HepG2 (cell line): ENCODE results near the gene GATAD2B. TPM values are rescaled to one million over a fixed set of nuclear protein-coding genes. Genes with fewer than 3 reads are reported as not detected.

ENCODE experiments used
- AHR ChIP-seq: IDR thresholded peaks from 2 replicates; pipeline ENCODE4 v1.6.1; 2018; ENCODE audit warnings: missing genetic modification reagents, missing compliant biosample characterization
- CENPX ChIP-seq: sonication (generic); formaldehyde crosslinking; IDR thresholded peaks from 2 replicates; pipeline ENCODE4 v1.9.0; 2021; ENCODE audit warnings: mild to moderate bottlenecking, missing genetic modification reagents, moderate library complexity
- E2F5 ChIP-seq: sonication (generic); formaldehyde crosslinking; conservative IDR thresholded peaks from 2 replicates; pipeline ENCODE4 v1.4.0; 2020; ENCODE audit warnings: missing genetic modification reagents
- ELF4 ChIP-seq: sonication (generic); formaldehyde crosslinking; IDR thresholded peaks from 2 replicates; pipeline ENCODE4 v1.5.0; 2020; ENCODE audit warnings: missing genetic modification reagents, mild to moderate bottlenecking, moderate library complexity, borderline replicate concordance
- FOXA3 ChIP-seq: IDR thresholded peaks from 2 replicates; pipeline ENCODE4 v1.6.1; 2016; ENCODE audit warnings: missing genetic modification reagents, missing compliant biosample characterization
- IRF2 ChIP-seq: IDR thresholded peaks from 2 replicates; pipeline ENCODE4 v1.6.1; 2018; ENCODE audit warnings: missing genetic modification reagents, missing compliant biosample characterization
- MXD4 ChIP-seq: IDR thresholded peaks from 2 replicates; pipeline ENCODE4 v1.6.1; 2016; ENCODE audit warnings: mild to moderate bottlenecking, missing biosample characterization, missing genetic modification reagents
- PREB ChIP-seq: sonication (generic); formaldehyde crosslinking; IDR thresholded peaks from 2 replicates; pipeline ENCODE4 v1.4.0; 2020; ENCODE audit warnings: missing genetic modification reagents
- PTBP1 ChIP-seq: fragments of 200-400 bp; formaldehyde crosslinking; IDR thresholded peaks from 2 replicates; pipeline ENCODE4 v1.6.1; 2018; ENCODE audit warnings: low read length, low read depth; ENCODE audit not compliant: poor library complexity, severe bottlenecking
- SMAD9 ChIP-seq: sonication (generic); formaldehyde crosslinking; IDR thresholded peaks from 2 replicates; pipeline ENCODE4 v1.5.1; 2020; ENCODE audit warnings: mild to moderate bottlenecking, missing genetic modification reagents
- SMARCC2 ChIP-seq: fragments of 450-650 bp; IDR thresholded peaks from 2 replicates; pipeline ENCODE4 v1.6.1; 2017; ENCODE audit warnings: antibody characterized with exemption, mild to moderate bottlenecking
- YY1 ChIP-seq: IDR thresholded peaks from 2 replicates; pipeline ENCODE4 v1.6.1; 2011; ENCODE audit warnings: low read length, low read depth, moderate library complexity, mild to moderate bottlenecking; ENCODE audit not compliant: insufficient read depth, insufficient replicate concordance
- ZBTB21 ChIP-seq: sonication (generic); formaldehyde crosslinking; IDR thresholded peaks from 2 replicates; pipeline ENCODE4 v1.4.0; 2020; ENCODE audit warnings: missing genetic modification reagents
- ZBTB7B ChIP-seq: sonication (generic); formaldehyde crosslinking; IDR thresholded peaks from 2 replicates; pipeline ENCODE4 v1.4.0; 2020; ENCODE audit warnings: missing genetic modification reagents
- ZNF12 ChIP-seq: sonication (generic); formaldehyde crosslinking; IDR thresholded peaks from 2 replicates; pipeline ENCODE4 v1.5.0; 2020; ENCODE audit warnings: missing genetic modification reagents
- ZNF251 ChIP-seq: sonication (generic); formaldehyde crosslinking; IDR thresholded peaks from 2 replicates; pipeline ENCODE4 v1.9.0; 2021; ENCODE audit warnings: mild to moderate bottlenecking, missing genetic modification reagents
- ZNF414 ChIP-seq: sonication (generic); formaldehyde crosslinking; IDR thresholded peaks from 2 replicates; pipeline ENCODE4 v1.5.0; 2020; ENCODE audit warnings: missing genetic modification reagents
- ZNF576 ChIP-seq: sonication (generic); formaldehyde crosslinking; IDR thresholded peaks from 2 replicates; pipeline ENCODE4 v1.4.0; 2020; ENCODE audit warnings: mild to moderate bottlenecking, missing genetic modification reagents
- ZNF703 ChIP-seq: sonication (generic); formaldehyde crosslinking; IDR thresholded peaks from 2 replicates; pipeline ENCODE4 v1.5.1; 2020; ENCODE audit warnings: missing genetic modification reagents, mild to moderate bottlenecking, moderate library complexity, borderline replicate concordance
- ZNF776 ChIP-seq: sonication (generic); formaldehyde crosslinking; IDR thresholded peaks from 2 replicates; pipeline ENCODE4 v1.4.0; 2020; ENCODE audit warnings: mild to moderate bottlenecking, missing genetic modification reagents
- ZNF777 ChIP-seq: sonication (generic); formaldehyde crosslinking; IDR thresholded peaks from 2 replicates; pipeline ENCODE4 v1.4.0; 2020; ENCODE audit warnings: missing genetic modification reagents
- ZNF841 ChIP-seq: sonication (generic); formaldehyde crosslinking; IDR thresholded peaks from 2 replicates; pipeline ENCODE4 v1.8.1; 2023; ENCODE audit warnings: missing genetic modification reagents, borderline replicate concordance
- ZSCAN20 ChIP-seq: sonication (generic); formaldehyde crosslinking; IDR thresholded peaks from 2 replicates; pipeline ENCODE4 v1.4.0; 2020; ENCODE audit warnings: missing genetic modification reagents, mild to moderate bottlenecking, borderline replicate concordance
- ZSCAN5A ChIP-seq: sonication (generic); formaldehyde crosslinking; IDR thresholded peaks from 2 replicates; pipeline ENCODE4 v1.8.0; 2022; ENCODE audit warnings: mild to moderate bottlenecking, missing genetic modification reagents, borderline replicate concordance
- polyA plus RNA-seq, 8 experiments: library from polyadenylated mRNA; depleted of rRNA in 3 of 8; stranded (reverse) in 7 of 8; unstranded in 1 of 8; fragments of >200 nt; fragmentation: Illumina TruSeq in 4 of 8; extraction: Trizol in 4 of 8; gene quantifications; 2 replicates each; pipeline versions ENCODE4 v1.2.1 to v1.2.3, GENCODE V29; 2011 to 2016; ENCODE audit warnings: low read depth in 4 of 8, missing spikeins in 1 of 8, mixed read lengths in 1 of 8; ENCODE audit not compliant: insufficient read depth in 1 of 8
- total RNA-seq, 5 experiments: library from RNA; depleted of rRNA; stranded (reverse); fragments of >200 nt; fragmentation: Illumina TruSeq; extraction: Trizol; gene quantifications; 2 replicates each; pipeline ENCODE4 v1.2.3, GENCODE V29; 2016; ENCODE audit warnings: low read depth in 1 of 5

Gene GATAD2B
- total and polyA plus RNA-seq, 2 of the 13 experiments (the other 11 are each of a cell fraction or from before 2014, with no cell fraction given): 3.2 to 5.2 TPM

- peak; percentile 23; the same call in 1 of the 2 replicates for TF ChIP-seq ZNF777 (CRISPR knock-in tag)
- 0 out of 2 replicates have a peak, but pooled peaks have one; percentile 29 for TF ChIP-seq ZNF776
- TF ChIP-seq IRF2 (CRISPR knock-in tag): peak; percentile 13; the same call in 1 of the 2 replicates
- no peak for TF ChIP-seq ZNF703 (CRISPR knock-in tag)
- no peak for TF ChIP-seq FOXA3 (CRISPR knock-in tag)
- TF ChIP-seq PREB (CRISPR knock-in tag): 0 out of 2 replicates have a peak, but pooled peaks have one; percentile 54
- TF ChIP-seq AHR (CRISPR knock-in tag): 0 out of 2 replicates have a peak, but pooled peaks have one; percentile 63
- TF ChIP-seq YY1: peak; percentile 72
- no peak for TF ChIP-seq ZBTB21 (CRISPR knock-in tag)
- peak; percentile 62 for TF ChIP-seq MXD4
- no peak for TF ChIP-seq PTBP1
- no peak for TF ChIP-seq ZNF841 (CRISPR knock-in tag)
- no peak for TF ChIP-seq ZNF12 (CRISPR knock-in tag)
- 0 out of 2 replicates have a peak, but pooled peaks have one; percentile 43 for TF ChIP-seq ZBTB7B (CRISPR knock-in tag)
- TF ChIP-seq ZSCAN20 (CRISPR knock-in tag): peak; percentile 44; the same call in 1 of the 2 replicates
- no peak for TF ChIP-seq SMARCC2
- 0 out of 2 replicates have a peak, but pooled peaks have one; percentile 50 for TF ChIP-seq ZNF414
- no peak for TF ChIP-seq ZNF576 (CRISPR knock-in tag)
- TF ChIP-seq ZSCAN5A (CRISPR knock-in tag): no peak
- no peak for TF ChIP-seq ZNF251 (CRISPR knock-in tag)
- no peak for TF ChIP-seq CENPX (CRISPR knock-in tag)
- 0 out of 2 replicates have a peak, but pooled peaks have one; percentile 43 for TF ChIP-seq E2F5 (CRISPR knock-in tag)
- TF ChIP-seq SMAD9 (CRISPR knock-in tag): no peak
- 0 out of 2 replicates have a peak, but pooled peaks have one; percentile 17 for TF ChIP-seq ELF4
Observed at GRCh38 chr1:153963030-153963849, 40.5 kb upstream of the GATAD2B start, which contains the start of gene SLC39A1 (continued).
